ENCODE data around the gene ADAM33. TPM values are rescaled to one million over a fixed set of nuclear protein-coding genes. Genes with fewer than 3 reads are reported as not detected.

ADAM33 gene
- total and polyA plus RNA-seq, 4 donors: 0.11 to 1.2 (median 0.60) TPM

- no peak overlapping the region for H3K27ac ChIP-seq (ENCODE audit: low read depth in 1 of 2, low read length in 2 of 2)
- no peaks in the 10 kb centered on the region for H3K36me3 ChIP-seq (ENCODE audit: control insufficient read depth in 4 of 4, insufficient read depth in 3 of 4, low read depth in 1 of 4, low read length in 3 of 4)
- H3K4me1 ChIP-seq (ENCODE audit: control insufficient read depth in 4 of 4, insufficient read depth in 4 of 4, low read length in 3 of 4): no peaks in the 10 kb centered on the region
- no peaks in the 10 kb centered on the region for H3K9me3 ChIP-seq (ENCODE audit: control insufficient read depth in 4 of 4, low read length in 3 of 4)
- TF ChIP-seq TAF1 (conservative IDR thresholded peaks at IDR 0.05): no peak
- TF ChIP-seq JUND (IDR thresholded peaks at IDR 0.05): no peak
- TF ChIP-seq CTCF (IDR thresholded peaks at IDR 0.05; ENCODE audit: low read depth, low read length, missing input control): no peak
- no peak for TF ChIP-seq FOXA1 (IDR thresholded peaks at IDR 0.05)
- no peak for TF ChIP-seq HNF4G (IDR thresholded peaks at IDR 0.05)
- no peak for TF ChIP-seq RAD21 (IDR thresholded peaks at IDR 0.05)
- no peak for TF ChIP-seq NR2F2 (IDR thresholded peaks at IDR 0.05)
- TF ChIP-seq REST (IDR thresholded peaks at IDR 0.05): no peak
- no peak for TF ChIP-seq YY1 (IDR thresholded peaks at IDR 0.05)
- no peak for TF ChIP-seq HNF4A (conservative IDR thresholded peaks at IDR 0.05)
- TF ChIP-seq RXRA (IDR thresholded peaks at IDR 0.05): no peak
- 81% methylated on average over 2 of the region's 2 CpGs for WGBS
- peaks cover 0 to 3% (median 0%) of the 10 kb centered on the region in 4 donors for H3K27me3 ChIP-seq (ENCODE audit: control insufficient read depth in 4 of 4, insufficient read depth in 4 of 4, low read length in 3 of 4)
- no peak for DNase-seq (ENCODE audit: low spot score)
- H3K9ac ChIP-seq (ENCODE audit: low read depth in 1 of 2, low read length in 2 of 2): no peak overlapping the region
- no peak overlapping the region for H3K4me3 ChIP-seq (ENCODE audit: low read depth in 1 of 3, low read length in 3 of 3)
These were observed 38.3 kb upstream of the ADAM33 start for GRCh38 chr20:3720068-3720467.

- DNase-seq (ENCODE audit: low spot score): no peak
- peaks cover 0 to 3% (median 0%) of the 10 kb centered on the region in 4 donors for H3K27me3 ChIP-seq (ENCODE audit: control insufficient read depth in 4 of 4, insufficient read depth in 4 of 4, low read length in 3 of 4)
- no peak overlapping the region for H3K27ac ChIP-seq (ENCODE audit: low read depth in 1 of 2, low read length in 2 of 2)
- H3K36me3 ChIP-seq (ENCODE audit: control insufficient read depth in 4 of 4, insufficient read depth in 3 of 4, low read depth in 1 of 4, low read length in 3 of 4): no peaks in the 10 kb centered on the region
- H3K9ac ChIP-seq (ENCODE audit: low read depth in 1 of 2, low read length in 2 of 2): no peak overlapping the region
- no peak overlapping the region for H3K4me3 ChIP-seq (ENCODE audit: low read depth in 1 of 3, low read length in 3 of 3)
- no peaks in the 10 kb centered on the region for H3K4me1 ChIP-seq (ENCODE audit: control insufficient read depth in 4 of 4, insufficient read depth in 4 of 4, low read length in 3 of 4)
- no peaks in the 10 kb centered on the region for H3K9me3 ChIP-seq (ENCODE audit: control insufficient read depth in 4 of 4, low read length in 3 of 4)
- WGBS: 89% methylated on average over 4 of the region's 4 CpGs
- TF ChIP-seq YY1 (IDR thresholded peaks at IDR 0.05): no peak
- no peak for TF ChIP-seq ATF3 (IDR thresholded peaks at IDR 0.05)
- TF ChIP-seq SP1 (IDR thresholded peaks at IDR 0.05): no peak
- TF ChIP-seq HNF4G (IDR thresholded peaks at IDR 0.05): no peak
- TF ChIP-seq FOXA1 (IDR thresholded peaks at IDR 0.05): no peak
- TF ChIP-seq CTCF (IDR thresholded peaks at IDR 0.05; ENCODE audit: low read depth, low read length, missing input control): no peak
- no peak for TF ChIP-seq JUND (IDR thresholded peaks at IDR 0.05)
These were observed 37.2 kb upstream of the ADAM33 start for GRCh38 chr20:3719046-3719445.
